HFFc6 (cell line): ENCODE data around the gene SPOCD1. TPM values are rescaled to one million over a fixed set of nuclear protein-coding genes. Genes with fewer than 3 reads are reported as not detected.

ENCODE experiments used
- DNase-seq: peaks from one replicate; pipeline ENCODE4 v3.0.0-alpha.2; 2018
- H3K27ac Mint-ChIP-seq: 2 replicates; pipeline ENCODE4 v1.8.0; 2020; ENCODE audit warnings: mild to moderate bottlenecking, mixed read lengths
- H3K27me3 Mint-ChIP-seq: 2 replicates; pipeline ENCODE4 v1.8.0; 2021; ENCODE audit warnings: mild to moderate bottlenecking, moderate library complexity, mixed read lengths; ENCODE audit not compliant: insufficient read depth
- H3K36me3 Mint-ChIP-seq: 2 replicates; pipeline ENCODE4 v1.8.0; 2021; ENCODE audit warnings: low read depth, mixed read lengths
- H3K4me1 Mint-ChIP-seq: 2 replicates; pipeline ENCODE4 v1.8.0; 2020; ENCODE audit warnings: low read depth, mixed read lengths
- H3K4me3 Mint-ChIP-seq: 2 replicates; pipeline ENCODE4 v1.8.0; 2020; ENCODE audit warnings: mild to moderate bottlenecking, moderate library complexity, mixed read lengths
- H3K9me3 Mint-ChIP-seq: 2 replicates; pipeline ENCODE4 v1.8.0; 2020; ENCODE audit warnings: mild to moderate bottlenecking, mixed read lengths
- total RNA-seq, 6 experiments: library from RNA; stranded (reverse); fragmentation: NEBNext Ultra II Directional; extraction: Animal tissue kit (Norgen Biotek cat#: 25700); gene quantifications; 2 replicates in 1 of 6; 3 replicates in 5 of 6; pipeline ENCODE4 v1.2.3, GENCODE V29; 2021
- TF ChIP-seq, protein P1 (sequence below): fragments of 200-600 bp; sonication (generic); IDR thresholded peaks from 2 replicates; pipeline ENCODE4 v1.5.0; 2021; ENCODE audit warnings: antibody characterized with exemption, mild to moderate bottlenecking

The SPOCD1 gene
- total RNA-seq, 6 experiments from 2014 or later, result 33.7 to 40.4 (median 35.8) TPM

DNA sequence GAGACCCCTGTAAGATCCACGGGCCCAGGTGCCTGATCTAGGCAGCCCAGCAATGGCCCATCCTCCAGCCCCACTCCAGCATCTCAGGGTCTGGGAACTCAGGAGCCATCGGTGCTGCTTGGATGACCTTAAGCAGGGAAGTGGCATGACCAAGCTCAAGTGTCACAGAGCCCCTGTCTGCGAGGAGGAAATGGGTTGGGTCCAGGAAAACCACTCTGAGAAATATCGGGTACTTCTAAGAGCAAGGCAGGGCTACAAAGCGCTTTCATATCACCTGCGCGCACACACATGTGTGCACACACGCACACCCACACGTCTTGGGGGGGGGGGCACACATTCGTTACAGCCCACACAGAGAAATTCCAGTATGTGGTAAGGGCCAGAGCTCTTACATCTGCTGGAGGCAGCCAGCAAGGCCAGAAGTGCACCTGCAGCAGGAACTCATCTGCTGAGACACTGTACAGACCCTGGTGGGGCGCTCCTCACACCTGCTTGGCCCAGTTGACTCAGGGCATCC is 32.6 kb upstream of the SPOCD1 start:
- no peaks in the 10 kb centered on the region for H3K9me3 Mint-ChIP-seq
- H3K27me3 Mint-ChIP-seq, result peaks cover 4% of the 10 kb centered on the region; the same call in 1 of the 2 replicates
- H3K4me1 Mint-ChIP-seq, result peaks cover 11% of the 10 kb centered on the region
- DNase-seq, result no peak
- no peak overlapping the region for H3K4me3 Mint-ChIP-seq
- no peak overlapping the region for H3K27ac Mint-ChIP-seq
- no peaks in the 10 kb centered on the region for H3K36me3 Mint-ChIP-seq
- TF ChIP-seq, protein P1, sequence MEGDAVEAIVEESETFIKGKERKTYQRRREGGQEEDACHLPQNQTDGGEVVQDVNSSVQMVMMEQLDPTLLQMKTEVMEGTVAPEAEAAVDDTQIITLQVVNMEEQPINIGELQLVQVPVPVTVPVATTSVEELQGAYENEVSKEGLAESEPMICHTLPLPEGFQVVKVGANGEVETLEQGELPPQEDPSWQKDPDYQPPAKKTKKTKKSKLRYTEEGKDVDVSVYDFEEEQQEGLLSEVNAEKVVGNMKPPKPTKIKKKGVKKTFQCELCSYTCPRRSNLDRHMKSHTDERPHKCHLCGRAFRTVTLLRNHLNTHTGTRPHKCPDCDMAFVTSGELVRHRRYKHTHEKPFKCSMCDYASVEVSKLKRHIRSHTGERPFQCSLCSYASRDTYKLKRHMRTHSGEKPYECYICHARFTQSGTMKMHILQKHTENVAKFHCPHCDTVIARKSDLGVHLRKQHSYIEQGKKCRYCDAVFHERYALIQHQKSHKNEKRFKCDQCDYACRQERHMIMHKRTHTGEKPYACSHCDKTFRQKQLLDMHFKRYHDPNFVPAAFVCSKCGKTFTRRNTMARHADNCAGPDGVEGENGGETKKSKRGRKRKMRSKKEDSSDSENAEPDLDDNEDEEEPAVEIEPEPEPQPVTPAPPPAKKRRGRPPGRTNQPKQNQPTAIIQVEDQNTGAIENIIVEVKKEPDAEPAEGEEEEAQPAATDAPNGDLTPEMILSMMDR, result no peak

DNA sequence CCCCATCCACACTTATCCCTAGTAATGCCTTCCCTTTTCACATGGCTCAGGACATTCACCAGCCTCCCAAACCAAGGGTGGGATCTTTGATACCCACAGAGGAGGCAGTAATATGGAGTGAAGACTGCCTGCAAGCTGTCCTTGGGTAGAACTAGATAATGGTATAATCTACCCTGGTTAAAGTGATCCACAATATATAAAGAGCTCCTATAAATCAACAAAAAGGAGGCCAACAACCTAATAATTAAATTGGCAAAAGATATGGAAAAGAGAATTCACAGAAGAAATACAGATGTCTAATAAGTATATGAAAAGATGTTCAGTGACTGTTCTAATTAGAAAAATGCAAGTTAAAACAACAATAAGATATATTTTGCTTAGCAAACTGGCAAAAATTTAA is 30.7 kb upstream of the SPOCD1 start:
- Mint-ChIP-seq H3K27me3 (peaks cover 4% of the 10 kb centered on the region; the same call in 1 of the 2 replicates), H3K4me1 (peaks cover 21% of the 10 kb centered on the region), H3K36me3 (no peaks in the 10 kb centered on the region), H3K9me3 (no peaks in the 10 kb centered on the region), H3K4me3 (no peak overlapping the region), H3K27ac (no peak overlapping the region)
- TF ChIP-seq, protein P1, result no peak
- no peak for DNase-seq

DNA sequence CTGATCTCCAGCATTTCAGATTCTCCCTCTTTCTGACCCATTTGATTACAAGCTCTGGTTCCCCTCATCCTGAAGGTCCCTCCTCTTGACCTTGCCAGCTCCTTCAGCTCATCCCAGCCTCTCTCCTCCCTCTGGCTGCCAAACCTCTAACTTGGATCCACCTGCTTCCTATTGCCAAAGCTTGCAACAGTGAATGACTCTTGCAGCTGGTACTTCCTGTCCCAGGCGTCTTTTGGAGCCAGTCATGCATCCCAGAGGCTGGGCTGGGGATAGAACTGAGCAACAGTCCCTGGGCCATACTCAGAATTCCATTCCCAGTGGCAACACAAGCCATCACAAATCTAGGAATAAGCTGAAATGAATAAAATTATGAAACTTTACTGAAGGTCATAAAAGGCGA is 27.7 kb upstream of the SPOCD1 start:
- peak; percentile 87 for DNase-seq
- Mint-ChIP-seq H3K9me3 (no peaks in the 10 kb centered on the region), H3K36me3 (no peaks in the 10 kb centered on the region), H3K27ac (peak overlapping the region; percentile 29), H3K4me3 (no peak overlapping the region), H3K27me3 (peaks cover 6% of the 10 kb centered on the region), H3K4me1 (peaks cover 28% of the 10 kb centered on the region)
- TF ChIP-seq, protein P1, result no peak

DNA sequence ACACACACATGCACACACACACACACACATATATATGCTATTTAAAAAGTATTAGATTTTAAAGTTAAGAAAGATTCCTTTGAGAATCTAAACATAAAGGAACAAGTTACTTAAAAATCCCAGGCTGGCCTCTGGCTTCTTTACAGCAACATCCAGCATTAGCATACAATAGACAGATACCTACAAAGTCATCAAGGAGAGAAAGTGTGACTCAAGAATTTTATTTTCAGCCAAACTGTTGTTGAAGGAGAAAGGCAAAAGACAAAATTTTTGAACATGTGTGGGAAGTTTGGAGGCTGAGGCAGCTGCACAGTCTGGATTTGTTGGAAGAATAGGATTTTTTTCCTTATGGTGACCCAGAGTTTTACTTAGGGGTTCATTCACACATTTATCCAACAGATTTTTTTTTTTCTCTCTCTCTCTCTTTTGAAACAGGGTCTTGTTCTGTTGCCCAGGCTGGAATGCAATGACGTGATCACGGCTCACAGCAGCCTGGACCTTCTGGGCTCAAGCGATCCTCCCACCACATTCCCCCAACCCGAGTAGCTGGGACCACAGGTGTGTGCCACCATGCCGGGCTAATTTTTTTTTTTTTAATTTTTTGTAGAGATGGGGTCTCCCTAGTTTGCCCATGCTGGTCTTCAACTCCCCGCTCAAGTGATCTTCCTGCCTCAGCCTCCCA is 24.0 kb upstream of the SPOCD1 start:
- Mint-ChIP-seq H3K27ac (no peak overlapping the region), H3K9me3 (no peaks in the 10 kb centered on the region), H3K4me1 (peaks cover 22% of the 10 kb centered on the region), H3K4me3 (no peak overlapping the region), H3K36me3 (no peaks in the 10 kb centered on the region), H3K27me3 (peaks cover 9% of the 10 kb centered on the region)
- TF ChIP-seq, protein P1, result no peak
- no peak for DNase-seq

DNA sequence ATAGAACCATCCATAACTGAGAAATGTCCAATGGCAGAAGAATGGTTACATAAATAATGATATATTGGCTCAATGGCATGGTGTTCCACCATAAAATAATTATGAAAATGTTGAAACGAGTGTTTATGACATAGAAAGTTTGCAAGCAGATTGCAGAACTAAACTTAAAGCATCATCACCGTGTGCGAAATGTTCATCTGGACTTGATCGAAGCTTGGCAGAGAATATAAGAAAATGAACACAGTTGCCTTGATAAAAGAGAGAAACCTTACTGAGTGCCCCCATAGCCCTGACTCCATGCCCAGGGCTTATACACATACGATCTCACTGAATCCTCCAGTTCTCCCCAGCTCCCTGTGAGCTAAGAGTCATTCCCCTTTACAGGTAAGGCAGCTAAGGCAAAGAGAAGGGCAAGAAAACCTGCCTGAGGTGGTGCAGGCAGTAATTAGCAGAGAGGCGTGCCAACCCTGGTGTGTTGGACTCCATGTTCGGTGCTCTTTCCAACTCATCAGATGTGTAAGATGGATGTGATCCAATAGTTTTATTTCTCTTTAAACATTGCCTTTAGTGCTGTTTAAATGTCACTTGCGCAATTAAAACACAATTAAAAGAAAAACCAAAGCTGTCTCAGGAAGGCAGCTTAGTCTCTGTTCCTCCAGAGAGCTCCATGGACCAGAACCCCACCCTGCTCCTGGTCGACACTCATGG is 21.8 kb upstream of the SPOCD1 start:
- Mint-ChIP-seq H3K36me3 (no peaks in the 10 kb centered on the region), H3K27ac (no peak overlapping the region), H3K4me3 (no peak overlapping the region), H3K9me3 (no peaks in the 10 kb centered on the region), H3K4me1 (peaks cover 8% of the 10 kb centered on the region), H3K27me3 (peaks cover 9% of the 10 kb centered on the region)
- TF ChIP-seq, protein P1, result no peak
- DNase-seq, result no peak
